NT2/D1 (cell line): ENCODE measurements around the gene ZNF534.
"Not testable (repeated sequence)": the region's sequence is repeated elsewhere in the genome, so short reads cannot be mapped to it uniquely, and the experiment has no call there.

ENCODE experiments used
- DNase-seq: peaks from one replicate; pipeline ENCODE4 v3.0.0-alpha.2; 2011; ENCODE audit warnings: low read depth, low spot score
- H3K27me3 ChIP-seq: 2 replicates; pipeline ENCODE4 v1.6.0; 2011; ENCODE audit warnings: mild to moderate bottlenecking; ENCODE audit not compliant: insufficient read length, insufficient read depth
- H3K36me3 ChIP-seq: 2 replicates; pipeline ENCODE4 v1.6.1; 2011; ENCODE audit warnings: mild to moderate bottlenecking, low read length, mixed read lengths; ENCODE audit not compliant: insufficient read depth, insufficient read length
- H3K4me1 ChIP-seq: 2 replicates; pipeline ENCODE4 v1.5.1; 2011; ENCODE audit not compliant: insufficient read depth, insufficient read length
- H3K4me3 ChIP-seq: 2 replicates; pipeline ENCODE4 v1.5.1; 2011; ENCODE audit warnings: low read depth; ENCODE audit not compliant: insufficient read length
- H3K9ac ChIP-seq: 2 replicates; pipeline ENCODE4 v1.6.0; 2011; ENCODE audit warnings: low read depth; ENCODE audit not compliant: insufficient read length
- H3K9me3 ChIP-seq: 2 replicates; pipeline ENCODE4 v1.5.1; 2011; ENCODE audit warnings: mild to moderate bottlenecking, low read length; ENCODE audit not compliant: insufficient read depth
- SUZ12 ChIP-seq: IDR thresholded peaks from 2 replicates; pipeline ENCODE4 v1.6.1; 2011; ENCODE audit not compliant: insufficient read length, insufficient read depth; ENCODE audit errors: extremely low read depth
- YY1 ChIP-seq: IDR thresholded peaks from 2 replicates; pipeline ENCODE4 v1.6.1; 2011; ENCODE audit not compliant: insufficient read length, insufficient read depth
- ZNF274 ChIP-seq: IDR thresholded peaks from 2 replicates; pipeline ENCODE4 v1.6.1; 2011; ENCODE audit warnings: mild to moderate bottlenecking, low read depth, low read length

ZNF534 gene

DNA sequence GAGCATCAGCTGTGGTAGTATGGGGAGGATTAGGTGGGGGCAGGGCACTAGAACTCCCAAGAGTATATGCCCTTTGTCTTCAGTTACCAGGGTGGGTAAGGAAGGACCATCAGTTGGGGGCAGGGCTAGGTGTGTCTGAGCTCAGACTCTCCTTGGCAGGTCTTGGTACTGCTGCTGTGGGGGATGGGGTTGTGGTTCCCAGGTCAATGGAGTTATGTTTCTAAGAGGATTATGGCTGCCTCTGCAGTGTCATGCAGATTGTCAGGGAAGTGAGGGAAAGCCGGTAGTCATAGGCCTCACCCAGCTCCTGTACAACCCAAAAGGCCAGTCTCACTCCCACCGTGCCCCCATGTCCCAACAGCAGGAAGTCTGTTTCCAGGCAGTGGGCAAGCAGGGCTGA, 15.6 kb downstream of the ZNF534 start:
- no peak for TF ChIP-seq YY1
- TF ChIP-seq SUZ12, result no peak
- TF ChIP-seq ZNF274, result no peak
- Histone ChIP-seq H3K4me1 (no peaks in the 10 kb centered on the region), H3K36me3 (no peaks in the 10 kb centered on the region), H3K9me3 (peaks cover 14% of the 10 kb centered on the region; the same call in 1 of the 2 replicates), H3K9ac (no peak overlapping the region), H3K27me3 (no peaks in the 10 kb centered on the region), H3K4me3 (no peak overlapping the region)
- DNase-seq, result peak; percentile 57

DNA sequence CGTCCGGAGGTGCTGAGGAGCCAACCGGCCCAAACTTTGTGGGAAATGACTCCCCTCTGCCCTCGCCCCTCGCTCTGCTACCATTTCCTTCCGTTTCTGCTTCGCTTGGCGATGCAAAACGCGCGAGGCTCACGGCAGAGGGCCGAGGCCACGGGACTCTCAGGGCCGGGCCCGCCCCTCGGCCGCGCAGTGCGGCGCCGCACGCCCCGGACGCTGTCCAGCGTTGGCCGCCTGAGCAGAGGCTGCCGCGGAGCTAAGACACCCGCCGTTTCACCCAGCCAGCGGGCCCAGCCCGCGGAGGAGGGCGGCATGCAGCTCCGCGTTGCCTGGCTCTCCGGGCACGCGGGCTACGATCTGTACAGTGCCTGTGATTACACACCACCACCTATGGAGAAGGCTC, 22.3 kb downstream of the ZNF534 start:
- Histone ChIP-seq H3K27me3 (no peaks in the 10 kb centered on the region), H3K4me3 (no peak overlapping the region), H3K9ac (no peak overlapping the region), H3K9me3 (peaks cover 28% of the 10 kb centered on the region), H3K4me1 (no peaks in the 10 kb centered on the region), H3K36me3 (peaks cover 20% of the 10 kb centered on the region)
- no peak for TF ChIP-seq SUZ12
- TF ChIP-seq YY1, result no peak
- TF ChIP-seq ZNF274, result no peak
- DNase-seq, result no peak

DNA sequence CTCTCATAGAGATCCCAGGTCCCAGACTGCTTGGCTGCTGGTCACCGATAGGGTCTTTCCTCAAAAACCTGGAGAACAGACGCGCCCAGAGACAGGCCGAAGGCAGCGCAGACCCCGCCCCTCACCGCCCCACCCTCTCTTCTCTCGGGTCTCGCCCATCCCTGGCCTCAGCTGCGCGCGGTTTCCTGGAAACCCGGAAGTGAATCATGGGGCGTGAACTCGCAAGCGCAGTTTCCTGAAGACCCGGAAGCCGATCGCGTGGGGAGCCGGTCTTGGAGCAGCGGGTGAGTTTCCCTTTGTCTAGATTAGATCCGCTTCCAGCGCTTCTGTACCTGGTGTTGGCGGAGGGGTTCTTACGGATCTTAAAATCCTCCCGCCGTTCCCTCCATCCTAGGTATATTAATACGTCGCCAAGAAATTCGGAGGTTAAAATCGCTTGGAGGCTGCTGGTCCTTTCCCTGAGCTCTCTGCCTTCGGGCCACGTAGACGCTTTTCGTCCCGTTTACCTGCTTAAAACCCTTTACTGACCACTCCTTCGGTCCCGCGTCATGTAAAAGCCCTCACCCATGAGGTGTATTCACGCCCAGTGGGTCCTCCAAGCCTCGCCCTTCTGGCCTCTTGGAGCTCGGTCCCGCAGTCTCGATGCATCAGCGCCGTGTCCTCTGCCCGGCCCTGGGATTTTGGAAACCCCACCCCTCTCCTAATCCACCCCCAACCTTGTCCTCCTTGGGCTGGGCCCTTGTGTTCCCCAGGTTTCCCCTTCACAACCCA, 24.6 kb downstream of the ZNF534 start, which contains the start of gene ZNF578:
Gene ZNF578, plus strand, starts transcription at position 230 of the 771 bp plus-strand sequence. CDS start 48,293 bp downstream, outside the sequence.
- peaks cover 41% of the 10 kb centered on the region for H3K36me3 ChIP-seq
- peak within 1 kb of the TSS; percentile 80 for H3K9ac ChIP-seq
- H3K4me1 ChIP-seq, result no peaks in the 10 kb centered on the region
- H3K9me3 ChIP-seq, result peaks cover 40% of the 10 kb centered on the region
- peak within 1 kb of the TSS; percentile 94 for H3K4me3 ChIP-seq
- DNase-seq, result peak; percentile 89
- H3K27me3 ChIP-seq, result no peaks in the 10 kb centered on the region
- TF ChIP-seq ZNF274 (no peak), SUZ12 (no peak), YY1 (no peak)

DNA sequence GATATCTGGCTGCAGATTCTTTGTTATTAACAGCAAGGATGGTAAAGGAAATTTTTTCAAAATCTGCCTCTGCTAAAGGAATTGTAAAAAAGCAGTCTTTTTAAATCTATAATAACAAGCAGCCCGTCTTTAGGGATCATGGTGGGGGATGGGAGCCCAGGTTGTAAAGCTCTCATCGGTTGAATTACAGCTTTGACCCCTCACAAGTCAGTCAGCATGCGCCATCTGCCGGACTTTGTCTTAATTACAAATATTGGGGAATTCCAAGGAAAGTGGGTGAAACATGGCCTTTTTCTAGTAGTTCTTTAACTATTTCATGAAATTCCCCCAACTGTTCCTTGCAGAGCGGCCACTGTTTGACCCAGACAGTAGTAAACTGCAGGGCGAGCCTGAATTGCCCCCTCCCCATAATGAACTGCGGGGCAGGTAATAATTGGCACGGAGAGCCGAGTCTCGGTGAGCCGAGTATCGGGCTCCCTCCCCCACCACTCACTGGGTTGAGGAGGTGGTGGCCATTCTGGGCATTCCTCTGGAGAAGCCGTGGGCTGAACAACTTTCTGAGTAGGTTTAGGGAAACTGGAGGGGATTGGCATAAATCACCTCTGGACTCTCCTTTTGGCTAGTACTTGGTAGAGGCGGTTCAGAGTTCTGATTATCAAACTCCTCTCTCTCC, 36.0 kb downstream of the ZNF534 start:
- DNase-seq, result no peak
- peaks cover 100% of the 10 kb centered on the region for H3K9me3 ChIP-seq

DNA sequence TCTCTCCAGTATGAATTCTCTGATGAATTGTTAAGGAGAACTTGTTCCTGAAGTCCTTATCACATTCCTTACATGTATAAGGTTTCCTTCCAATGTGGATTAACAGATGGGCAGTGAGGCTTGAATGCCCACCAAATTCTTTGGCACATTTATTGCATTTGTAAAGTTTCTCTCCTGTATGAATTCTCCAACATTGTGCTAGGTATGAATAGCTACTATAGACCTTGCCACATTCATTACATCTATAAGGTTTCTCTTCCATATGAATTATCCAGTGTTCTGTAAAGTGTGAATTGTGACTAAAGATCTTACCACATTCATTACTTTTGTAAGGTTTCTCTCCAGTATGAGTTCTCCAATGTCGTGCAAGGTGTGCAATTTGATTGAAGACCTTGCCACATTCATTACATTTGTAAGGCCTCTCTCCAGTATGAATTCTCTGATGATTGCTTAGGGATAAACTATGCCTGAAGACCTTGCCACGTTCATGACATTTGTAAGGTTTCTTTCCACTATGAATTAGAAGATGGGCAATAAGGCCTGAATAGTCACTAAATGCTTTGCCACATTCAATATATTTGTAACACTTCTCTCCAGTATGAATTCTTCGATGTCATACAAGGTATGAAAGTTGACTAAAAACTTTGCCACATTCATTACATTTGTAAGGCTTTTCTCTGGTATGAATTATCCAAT, 44.9 kb downstream of the ZNF534 start:
- H3K27me3 ChIP-seq, result no peaks in the 10 kb centered on the region
- TF ChIP-seq YY1 (no peak), ZNF274 (peak; percentile 92), SUZ12 (no peak)
- DNase-seq, result no peak
- no peak overlapping the region for H3K9ac ChIP-seq
- H3K9me3 ChIP-seq, result peaks cover 100% of the 10 kb centered on the region
- no peak overlapping the region for H3K4me3 ChIP-seq
- H3K36me3 ChIP-seq, result peaks cover under 1% of the 10 kb centered on the region
- no peaks in the 10 kb centered on the region for H3K4me1 ChIP-seq

More for the DNA sequence above, 36.0 kb downstream of the ZNF534 start:
- no peak overlapping the region for H3K4me3 ChIP-seq
- H3K4me1 ChIP-seq, result no peaks in the 10 kb centered on the region
- TF ChIP-seq YY1, result no peak
- no peak for TF ChIP-seq SUZ12
- no peak for TF ChIP-seq ZNF274
- no peaks in the 10 kb centered on the region for H3K27me3 ChIP-seq
- H3K9ac ChIP-seq, result no peak overlapping the region
- H3K36me3 ChIP-seq, result peaks cover 15% of the 10 kb centered on the region

DNA sequence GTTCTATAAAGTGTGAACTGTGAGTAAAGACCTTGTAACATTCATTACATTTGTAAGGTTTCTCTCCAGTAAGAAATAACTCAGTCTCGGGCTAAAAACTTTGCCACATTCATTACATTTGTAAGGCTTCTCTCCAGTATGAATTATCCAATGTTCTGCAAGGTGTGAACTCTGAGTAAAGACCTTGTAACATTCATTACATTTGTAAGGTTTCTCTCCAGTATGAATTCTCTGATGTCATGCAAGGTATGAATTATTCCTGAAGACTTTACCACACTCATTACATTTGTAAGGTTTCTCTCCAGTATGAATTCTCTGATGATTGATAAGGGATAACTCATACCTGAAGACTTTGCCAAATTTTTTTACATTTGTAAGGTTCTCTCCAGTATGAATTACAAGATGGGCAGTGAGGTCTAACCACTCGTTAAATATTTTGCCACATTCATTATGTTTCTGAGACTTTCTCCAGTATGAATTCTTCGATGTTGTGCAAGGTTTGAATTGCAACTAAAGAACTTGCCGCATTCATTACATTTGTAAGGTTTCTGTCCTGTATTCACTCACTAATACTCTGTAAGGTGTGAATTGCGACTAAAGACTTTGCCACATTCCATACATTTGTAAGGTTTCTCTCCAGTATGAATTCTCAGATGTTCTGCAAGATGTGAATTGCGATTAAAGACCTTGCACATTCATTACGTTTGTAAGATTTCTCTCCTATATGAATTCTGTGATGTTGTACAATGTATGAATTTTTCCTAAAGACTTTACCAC, 45.6 kb downstream of the ZNF534 start:
- H3K9me3 ChIP-seq, result peaks cover 100% of the 10 kb centered on the region
- no peak for TF ChIP-seq YY1
- TF ChIP-seq ZNF274, result peak; percentile 81
- no peaks in the 10 kb centered on the region for H3K4me1 ChIP-seq
- no peak overlapping the region for H3K9ac ChIP-seq
- H3K4me3 ChIP-seq, result no peak overlapping the region
- no peak for DNase-seq
- H3K27me3 ChIP-seq, result no peaks in the 10 kb centered on the region
- no peaks in the 10 kb centered on the region for H3K36me3 ChIP-seq

DNA sequence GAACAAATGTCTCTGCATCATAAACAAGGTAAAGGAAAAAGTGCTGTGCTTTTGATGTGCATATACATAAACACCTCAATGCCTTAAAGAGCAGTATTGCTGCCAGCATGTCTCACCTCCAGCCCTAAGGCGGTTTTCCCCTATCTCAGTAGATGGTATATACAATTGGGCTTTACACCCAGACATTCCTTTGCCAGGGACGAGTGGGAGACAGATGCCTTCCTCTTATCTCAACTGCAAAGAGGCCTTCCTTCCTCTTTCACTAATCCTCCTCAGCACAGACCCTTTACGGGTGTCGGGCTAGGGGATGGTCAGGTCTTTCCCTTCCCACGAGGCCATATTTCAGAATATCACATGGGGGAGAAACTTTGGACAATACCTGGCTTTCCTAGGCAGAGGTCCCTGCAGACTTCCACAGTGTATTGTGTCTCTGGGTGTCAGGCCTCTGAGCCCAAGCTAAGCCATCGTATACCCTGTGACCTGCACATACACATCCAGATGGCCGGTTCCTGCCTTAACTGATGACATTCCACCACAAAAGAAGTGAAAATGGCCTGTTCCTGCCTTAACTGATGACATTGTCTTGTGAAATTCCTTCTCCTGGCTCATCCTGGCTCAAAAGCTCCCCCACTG, 55.3 kb downstream of the ZNF534 start:
- H3K36me3 ChIP-seq, H3K27me3 ChIP-seq, H3K4me3 ChIP-seq, DNase-seq, H3K4me1 ChIP-seq, H3K9ac ChIP-seq: not testable (repeated sequence)
- peaks cover 69% of the 10 kb centered on the region for H3K9me3 ChIP-seq

DNA sequence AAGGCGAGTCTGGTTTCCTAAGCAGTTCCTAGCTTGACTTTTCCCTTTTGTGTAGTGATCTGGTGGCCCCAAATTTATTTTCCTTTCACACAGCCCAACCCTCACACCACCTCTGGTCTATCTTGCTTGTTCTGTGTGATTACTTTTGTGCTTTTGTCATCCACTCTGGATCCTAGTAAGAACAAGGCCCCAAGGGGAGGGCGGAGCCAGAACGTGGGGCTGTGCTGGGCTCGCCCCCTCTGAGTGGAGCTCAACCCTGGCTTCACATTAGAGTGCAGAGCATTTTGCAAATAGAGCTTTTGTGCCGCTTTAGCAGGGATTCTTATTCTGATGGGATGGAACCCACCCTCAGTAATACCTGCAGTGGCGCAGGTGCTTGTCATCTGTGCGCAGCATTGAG, 56.1 kb downstream of the ZNF534 start:
- Histone ChIP-seq H3K9ac (peak overlapping the region; percentile 50), H3K9me3 (peaks cover 61% of the 10 kb centered on the region)
- not testable (repeated sequence) for H3K4me3 ChIP-seq

DNA sequence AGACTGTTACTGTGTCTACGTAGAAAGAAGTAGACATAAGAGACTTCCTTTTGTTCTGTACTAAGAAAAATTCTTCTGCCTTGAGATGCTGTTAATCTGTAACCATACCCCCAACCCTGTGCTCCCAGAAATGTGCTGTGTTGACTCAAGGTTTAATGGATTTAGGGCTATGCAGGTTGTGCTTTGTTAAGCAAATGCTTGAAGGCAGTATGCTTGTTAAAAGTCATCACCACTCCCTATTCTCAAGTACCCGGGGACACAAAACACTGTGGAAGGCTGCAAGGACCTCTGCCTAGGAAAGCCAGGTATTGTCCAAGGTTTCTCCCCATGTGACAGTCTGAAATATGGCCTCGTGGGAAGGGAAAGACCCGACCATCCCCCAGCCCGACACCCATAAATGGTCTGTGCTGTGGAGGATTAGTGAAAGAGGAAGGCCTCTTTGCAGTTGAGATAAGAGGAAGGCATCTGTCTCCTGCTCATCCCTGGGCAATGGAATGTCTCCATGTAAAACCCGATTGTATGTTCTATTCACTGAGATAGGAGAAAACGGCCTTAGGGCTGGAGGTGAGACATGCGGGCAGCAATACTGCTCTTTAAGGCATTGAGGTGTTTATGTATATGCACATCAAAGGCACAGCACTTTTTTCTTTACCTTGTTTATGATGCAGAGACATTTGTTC, 56.8 kb downstream of the ZNF534 start:
- H3K9ac ChIP-seq, result peak overlapping the region; percentile 50
- H3K27me3 ChIP-seq, DNase-seq, H3K36me3 ChIP-seq, H3K4me1 ChIP-seq, H3K4me3 ChIP-seq: not testable (repeated sequence)
- peaks cover 54% of the 10 kb centered on the region for H3K9me3 ChIP-seq

More for the DNA sequence above, 56.1 kb downstream of the ZNF534 start:
- H3K27me3 ChIP-seq, DNase-seq, H3K36me3 ChIP-seq, H3K4me1 ChIP-seq: not testable (repeated sequence)
